Vagina (tissue), 2 donors: ENCODE results near the gene FAAH.

Experiments
- CTCF ChIP-seq, 3 experiments: fragments of 450-650 bp in 2 of 3; fragments of 200-600 bp in 1 of 3; sonication (generic) in 1 of 3; IDR thresholded peaks; one replicate each; pipeline ENCODE4 v1.5.1; 2017 to 2019; ENCODE audit warnings: antibody characterized with exemption in 3 of 3, mild to moderate bottlenecking in 2 of 3, moderate library complexity in 2 of 3
- POLR2A ChIP-seq, 2 donors: fragments of 450-650 bp; IDR thresholded peaks; one replicate each; pipeline ENCODE4 v1.6.1; 2017; ENCODE audit warnings: antibody characterized with exemption in 2 of 2, mild to moderate bottlenecking in 2 of 2, moderate library complexity in 2 of 2
- POLR2AphosphoS5 ChIP-seq, 2 donors: sonication (generic); formaldehyde crosslinking; IDR thresholded peaks; one replicate each; pipeline ENCODE4 v1.9.0; 2017; ENCODE audit warnings: antibody characterized with exemption in 2 of 2, mild to moderate bottlenecking in 2 of 2, low read depth in 1 of 2; ENCODE audit not compliant: insufficient read depth in 1 of 2

GRCh38 chr1:46437723-46438122, 43.6 kb downstream of the FAAH start:
- TF ChIP-seq POLR2A (IDR thresholded peaks at IDR 0.05) (no peak), POLR2AphosphoS5 (IDR thresholded peaks at IDR 0.05; ENCODE audit: insufficient read depth in 1 of 2, low read depth in 1 of 2) (no peak), CTCF (IDR thresholded peaks at IDR 0.05) (no peak)
